K562 (cell line): Measurements from ENCODE around the gene CRACR2B. TPM values are rescaled to one million over a fixed set of nuclear protein-coding genes. Genes with fewer than 3 reads are reported as not detected.

ENCODE experiments used
- ARID1B ChIP-seq: fragments of 450-650 bp; IDR thresholded peaks from 2 replicates; pipeline ENCODE4 v1.6.1; 2016; ENCODE audit warnings: antibody characterized with exemption, mild to moderate bottlenecking, inconsistent platforms
- BCOR ChIP-seq: fragments of 450-650 bp; IDR thresholded peaks from 2 replicates; pipeline ENCODE4 v1.6.1; 2016
- DIDO1 ChIP-seq: fragments of 450-650 bp; IDR thresholded peaks from 2 replicates; pipeline ENCODE4 v1.6.1; 2016; ENCODE audit warnings: low read depth, missing biosample characterization, missing genetic modification characterization
- EP400 ChIP-seq: fragments of 450-650 bp; IDR thresholded peaks from 2 replicates; pipeline ENCODE4 v1.6.1; 2017; ENCODE audit warnings: antibody characterized with exemption, mild to moderate bottlenecking, moderate library complexity
- FOXA1 ChIP-seq: fragments of 450-650 bp; IDR thresholded peaks from 2 replicates; pipeline ENCODE4 v1.6.1; 2016; ENCODE audit warnings: mild to moderate bottlenecking, borderline replicate concordance
- HEY1 ChIP-seq: fragments of 250-450 bp; sonication (Bioruptor Pico); IDR thresholded peaks from 2 replicates; pipeline ENCODE4 v1.5.0; 2020; ENCODE audit warnings: mild to moderate bottlenecking, moderate library complexity, borderline replicate concordance
- IFI16 ChIP-seq: fragments of 250-450 bp; sonication (Bioruptor Pico); IDR thresholded peaks from 2 replicates; pipeline ENCODE4 v2.1.2; 2022; ENCODE audit warnings: mild to moderate bottlenecking, inconsistent platforms
- KDM5B ChIP-seq: fragments of 200-600 bp; sonication (generic); IDR thresholded peaks from 2 replicates; pipeline ENCODE4 v1.6.1; 2012; ENCODE audit warnings: low read depth, mild to moderate bottlenecking, moderate library complexity, low read length, control low read depth, inconsistent platforms; ENCODE audit not compliant: insufficient replicate concordance
- MCM5 ChIP-seq: fragments of 450-650 bp; IDR thresholded peaks from 2 replicates; pipeline ENCODE4 v1.6.1; 2016; ENCODE audit warnings: low read depth
- MTA2 ChIP-seq: fragments of 450-650 bp; IDR thresholded peaks from 2 replicates; pipeline ENCODE4 v1.6.1; 2016; ENCODE audit warnings: low read depth
- MTA3 ChIP-seq: fragments of 450-650 bp; formaldehyde crosslinking; IDR thresholded peaks from 2 replicates; pipeline ENCODE4 v1.6.1; 2017; ENCODE audit warnings: mild to moderate bottlenecking, borderline replicate concordance
- MTF1 ChIP-seq: fragments of 250-450 bp; sonication (Bioruptor Pico); IDR thresholded peaks from 2 replicates; pipeline ENCODE4 v1.9.0; 2021; ENCODE audit warnings: moderate library complexity, mild to moderate bottlenecking, inconsistent platforms, borderline replicate concordance
- NCOA2 ChIP-seq, 2 experiments: fragments of 450-650 bp; IDR thresholded peaks; 2 replicates each; pipeline ENCODE4 v1.6.1; 2018; ENCODE audit warnings: mild to moderate bottlenecking in 2 of 2, moderate library complexity in 1 of 2; ENCODE audit not compliant: partially characterized antibody in 2 of 2
- POLR2AphosphoS5 ChIP-seq: IDR thresholded peaks from 2 replicates; pipeline ENCODE4 v1.6.1; 2011; ENCODE audit warnings: mild to moderate bottlenecking, low read depth, low read length, moderate library complexity; ENCODE audit not compliant: control insufficient read depth, insufficient read depth
- RBFOX2 ChIP-seq: fragments of 200-400 bp; formaldehyde crosslinking; IDR thresholded peaks from 2 replicates; pipeline ENCODE4 v1.6.1; 2017; ENCODE audit warnings: low read depth, mild to moderate bottlenecking, low read length, moderate library complexity
- SIRT6 ChIP-seq: IDR thresholded peaks from one replicate; pipeline ENCODE4 v1.6.1; 2012; ENCODE audit warnings: low read depth, mild to moderate bottlenecking, control low read depth, inconsistent platforms, low read length, moderate library complexity
- ZFP1 ChIP-seq: fragments of 450-650 bp; formaldehyde crosslinking; IDR thresholded peaks from 2 replicates; pipeline ENCODE4 v1.4.0; 2020; ENCODE audit warnings: mild to moderate bottlenecking, mixed read lengths
- ZNF77 ChIP-seq: fragments of 250-450 bp; sonication (Bioruptor Pico); IDR thresholded peaks from 2 replicates; pipeline ENCODE4 v1.5.0; 2020
- ZNF79 ChIP-seq: fragments of 250-450 bp; sonication (Bioruptor Pico); IDR thresholded peaks from 2 replicates; pipeline ENCODE4 v1.4.0; 2020; ENCODE audit warnings: low read depth, mild to moderate bottlenecking, moderate library complexity
- polyA plus RNA-seq, 8 experiments: library from polyadenylated mRNA; depleted of rRNA in 4 of 8; stranded (reverse) in 5 of 8; unstranded in 3 of 8; fragments of >200 nt; fragmentation: Nextera tagmentation in 2 of 8; fragmentation: Illumina TruSeq in 1 of 8; extraction: Ambion mirVana in 2 of 8; extraction: Trizol in 1 of 8; gene quantifications; 2 replicates each; pipeline versions ENCODE4 v1.2.1 to v1.2.3, GENCODE V29; 2011 to 2014; ENCODE audit warnings: inconsistent platforms in 1 of 8, missing spikeins in 1 of 8
- total RNA-seq, 7 experiments: library from RNA; depleted of rRNA in 6 of 7; stranded (reverse); fragments of >200 nt in 6 of 7; fragmentation: Illumina TruSeq in 2 of 7; extraction: Trizol in 2 of 7; gene quantifications; 2 replicates each; pipeline versions ENCODE4 v1.2.1 to v1.2.3, GENCODE V29; 2011 to 2021; ENCODE audit warnings: low replicate concordance in 1 of 7
- TF ChIP-seq, protein P1 (sequence below): fragments of 250-450 bp; sonication (Bioruptor Pico); IDR thresholded peaks from 2 replicates; pipeline ENCODE4 v1.5.0; 2021
- TF ChIP-seq, protein P2 (sequence below): fragments of 450-650 bp; IDR thresholded peaks from 2 replicates; pipeline ENCODE4 v1.7.1; 2018; ENCODE audit warnings: mild to moderate bottlenecking, low read depth; ENCODE audit not compliant: partially characterized antibody
- TF ChIP-seq, protein P3 (sequence below): fragments of 250-450 bp; sonication (Bioruptor Pico); IDR thresholded peaks from 2 replicates; pipeline ENCODE4 v1.5.0; 2020; ENCODE audit warnings: mild to moderate bottlenecking
- TF ChIP-seq, protein P4 (sequence below): fragments of 250-450 bp; sonication (Bioruptor Pico); IDR thresholded peaks from 2 replicates; pipeline ENCODE4 v1.4.0; 2020; ENCODE audit warnings: mild to moderate bottlenecking

CRACR2B gene
- total and polyA plus RNA-seq, 9 of the 15 experiments (the other 6 are each of a cell fraction or from before 2014, with no cell fraction given) = 0.10 to 51.0 (median 6.0) TPM

DNA sequence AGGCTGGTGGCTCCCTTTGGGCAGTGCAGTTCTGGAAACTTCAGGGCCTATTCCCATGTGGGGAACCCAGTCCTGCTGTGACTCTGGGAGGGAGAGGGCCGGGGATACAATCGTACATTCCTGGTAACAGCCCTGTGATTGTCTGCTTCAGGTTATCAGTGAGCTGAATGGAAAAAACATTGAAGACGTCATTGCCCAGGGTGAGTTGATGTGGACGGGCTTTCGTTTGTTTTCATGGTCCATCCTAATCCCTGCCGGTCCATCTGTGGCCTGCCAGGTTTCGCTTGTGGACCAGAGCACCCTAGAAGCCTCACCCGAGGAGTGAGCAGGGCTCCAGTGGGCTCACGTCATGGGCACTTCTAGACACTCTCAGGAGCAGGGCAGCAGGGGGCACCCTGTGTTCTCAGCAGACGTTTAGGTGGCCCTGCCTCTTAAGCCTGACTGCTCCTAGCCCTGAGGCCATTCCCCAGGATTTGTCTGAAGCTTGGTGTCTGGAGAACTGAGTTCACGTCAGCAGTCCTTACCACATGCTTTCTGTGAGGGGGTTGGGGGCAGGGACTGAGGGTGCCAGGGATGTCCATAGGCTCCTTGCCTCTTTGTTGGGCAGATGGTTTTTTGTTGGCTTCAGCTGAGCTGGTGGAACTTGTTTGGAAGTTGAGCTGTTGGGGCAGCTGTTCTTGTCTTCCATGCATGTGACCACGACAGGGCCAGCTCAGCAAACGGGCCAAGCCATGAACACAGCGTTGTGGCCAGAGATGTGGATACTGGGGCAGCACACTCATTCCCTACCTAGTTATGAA is 16.1 kb upstream of the CRACR2B start (continued):
- TF ChIP-seq, protein P1, sequence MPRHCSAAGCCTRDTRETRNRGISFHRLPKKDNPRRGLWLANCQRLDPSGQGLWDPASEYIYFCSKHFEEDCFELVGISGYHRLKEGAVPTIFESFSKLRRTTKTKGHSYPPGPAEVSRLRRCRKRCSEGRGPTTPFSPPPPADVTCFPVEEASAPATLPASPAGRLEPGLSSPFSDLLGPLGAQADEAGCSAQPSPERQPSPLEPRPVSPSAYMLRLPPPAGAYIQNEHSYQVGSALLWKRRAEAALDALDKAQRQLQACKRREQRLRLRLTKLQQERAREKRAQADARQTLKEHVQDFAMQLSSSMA (CRISPR knock-in tag) = no peak
- no peak for TF ChIP-seq BCOR
- TF ChIP-seq FOXA1 = no peak
- no peak for TF ChIP-seq DIDO1
- TF ChIP-seq, protein P2, sequence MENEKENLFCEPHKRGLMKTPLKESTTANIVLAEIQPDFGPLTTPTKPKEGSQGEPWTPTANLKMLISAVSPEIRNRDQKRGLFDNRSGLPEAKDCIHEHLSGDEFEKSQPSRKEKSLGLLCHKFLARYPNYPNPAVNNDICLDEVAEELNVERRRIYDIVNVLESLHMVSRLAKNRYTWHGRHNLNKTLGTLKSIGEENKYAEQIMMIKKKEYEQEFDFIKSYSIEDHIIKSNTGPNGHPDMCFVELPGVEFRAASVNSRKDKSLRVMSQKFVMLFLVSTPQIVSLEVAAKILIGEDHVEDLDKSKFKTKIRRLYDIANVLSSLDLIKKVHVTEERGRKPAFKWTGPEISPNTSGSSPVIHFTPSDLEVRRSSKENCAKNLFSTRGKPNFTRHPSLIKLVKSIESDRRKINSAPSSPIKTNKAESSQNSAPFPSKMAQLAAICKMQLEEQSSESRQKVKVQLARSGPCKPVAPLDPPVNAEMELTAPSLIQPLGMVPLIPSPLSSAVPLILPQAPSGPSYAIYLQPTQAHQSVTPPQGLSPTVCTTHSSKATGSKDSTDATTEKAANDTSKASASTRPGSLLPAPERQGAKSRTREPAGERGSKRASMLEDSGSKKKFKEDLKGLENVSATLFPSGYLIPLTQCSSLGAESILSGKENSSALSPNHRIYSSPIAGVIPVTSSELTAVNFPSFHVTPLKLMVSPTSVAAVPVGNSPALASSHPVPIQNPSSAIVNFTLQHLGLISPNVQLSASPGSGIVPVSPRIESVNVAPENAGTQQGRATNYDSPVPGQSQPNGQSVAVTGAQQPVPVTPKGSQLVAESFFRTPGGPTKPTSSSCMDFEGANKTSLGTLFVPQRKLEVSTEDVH = no peak
- no peak for TF ChIP-seq IFI16
- no peak for TF ChIP-seq MCM5
- no peak for TF ChIP-seq ARID1B
- TF ChIP-seq KDM5B = peak; percentile 22
- TF ChIP-seq HEY1 = no peak
- TF ChIP-seq, protein P3, sequence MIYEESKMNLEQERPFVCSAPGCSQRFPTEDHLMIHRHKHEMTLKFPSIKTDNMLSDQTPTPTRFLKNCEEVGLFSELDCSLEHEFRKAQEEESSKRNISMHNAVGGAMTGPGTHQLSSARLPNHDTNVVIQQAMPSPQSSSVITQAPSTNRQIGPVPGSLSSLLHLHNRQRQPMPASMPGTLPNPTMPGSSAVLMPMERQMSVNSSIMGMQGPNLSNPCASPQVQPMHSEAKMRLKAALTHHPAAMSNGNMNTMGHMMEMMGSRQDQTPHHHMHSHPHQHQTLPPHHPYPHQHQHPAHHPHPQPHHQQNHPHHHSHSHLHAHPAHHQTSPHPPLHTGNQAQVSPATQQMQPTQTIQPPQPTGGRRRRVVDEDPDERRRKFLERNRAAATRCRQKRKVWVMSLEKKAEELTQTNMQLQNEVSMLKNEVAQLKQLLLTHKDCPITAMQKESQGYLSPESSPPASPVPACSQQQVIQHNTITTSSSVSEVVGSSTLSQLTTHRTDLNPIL (CRISPR knock-in tag) = no peak
- no peak for TF ChIP-seq MTF1 (CRISPR knock-in tag)
- no peak for TF ChIP-seq NCOA2 (IDR thresholded peaks at IDR 0.05; ENCODE audit: partially characterized antibody in 2 of 2)
- no peak for TF ChIP-seq ZNF79
- TF ChIP-seq ZFP1 (CRISPR knock-in tag) = no peak
- no peak for TF ChIP-seq EP400
- no peak; the same call in 1 of the 2 replicates for TF ChIP-seq POLR2AphosphoS5
- no peak for TF ChIP-seq MTA2
- TF ChIP-seq SIRT6 = peak; percentile 51
- no peak for TF ChIP-seq MTA3
- TF ChIP-seq, protein P4, sequence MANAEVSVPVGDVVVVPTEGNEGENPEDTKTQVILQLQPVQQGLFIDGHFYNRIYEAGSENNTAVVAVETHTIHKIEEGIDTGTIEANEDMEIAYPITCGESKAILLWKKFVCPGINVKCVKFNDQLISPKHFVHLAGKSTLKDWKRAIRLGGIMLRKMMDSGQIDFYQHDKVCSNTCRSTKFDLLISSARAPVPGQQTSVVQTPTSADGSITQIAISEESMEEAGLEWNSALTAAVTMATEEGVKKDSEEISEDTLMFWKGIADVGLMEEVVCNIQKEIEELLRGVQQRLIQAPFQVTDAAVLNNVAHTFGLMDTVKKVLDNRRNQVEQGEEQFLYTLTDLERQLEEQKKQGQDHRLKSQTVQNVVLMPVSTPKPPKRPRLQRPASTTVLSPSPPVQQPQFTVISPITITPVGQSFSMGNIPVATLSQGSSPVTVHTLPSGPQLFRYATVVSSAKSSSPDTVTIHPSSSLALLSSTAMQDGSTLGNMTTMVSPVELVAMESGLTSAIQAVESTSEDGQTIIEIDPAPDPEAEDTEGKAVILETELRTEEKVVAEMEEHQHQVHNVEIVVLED (CRISPR knock-in tag) = no peak
- peak; percentile 74 for TF ChIP-seq RBFOX2
- no peak for TF ChIP-seq ZNF77
